Measurements from ENCODE around the gene MMAB. TPM values are rescaled to one million over a fixed set of nuclear protein-coding genes. Genes with fewer than 3 reads are reported as not detected.

MMAB gene
- polyA plus RNA-seq, 1 donor = 24.7 TPM

- no peak for DNase-seq (ENCODE audit: low read depth)
Observed at GRCh38 chr12:109559200-109559505, 14.2 kb downstream of the MMAB start.

- no peak for DNase-seq (ENCODE audit: low read depth)
Observed at GRCh38 chr12:109558374-109559199, 14.7 kb downstream of the MMAB start.

GRCh38 chr12:109557805-109558204 lies 15.5 kb downstream of the MMAB start:
- DNase-seq (ENCODE audit: low read depth) = no peak

- DNase-seq (ENCODE audit: low read depth) = no peak
Observed at GRCh38 chr12:109557200-109557599, 16.1 kb downstream of the MMAB start.

- DNase-seq (ENCODE audit: low read depth) = no peak
Observed at GRCh38 chr12:109555431-109556315, 17.6 kb downstream of the MMAB start.

GRCh38 chr12:109554761-109555160 lies 18.5 kb downstream of the MMAB start:
- DNase-seq (ENCODE audit: low read depth) = no peak

- no peak for DNase-seq (ENCODE audit: low read depth)
Observed at GRCh38 chr12:109553906-109554500, 19.3 kb downstream of the MMAB start.

- DNase-seq (ENCODE audit: low read depth) = no peak
Observed at GRCh38 chr12:109553483-109553882, 19.8 kb downstream of the MMAB start.

- DNase-seq (ENCODE audit: low read depth) = no peak
Observed at GRCh38 chr12:109552971-109553370, 20.3 kb downstream of the MMAB start.

- DNase-seq (ENCODE audit: low read depth) = no peak
Observed at GRCh38 chr12:109551108-109551507, 22.2 kb downstream of the MMAB start.

- DNase-seq (ENCODE audit: low read depth) = no peak
Observed at GRCh38 chr12:109550281-109550680, 23.0 kb downstream of the MMAB start.

GRCh38 chr12:109549613-109550270 lies 23.6 kb downstream of the MMAB start:
- no peak for DNase-seq (ENCODE audit: low read depth)

GRCh38 chr12:109548258-109548657 lies 25.0 kb downstream of the MMAB start:
- DNase-seq (ENCODE audit: low read depth) = no peak

- no peak for DNase-seq (ENCODE audit: low read depth)
Observed at GRCh38 chr12:109547286-109547685, 26.0 kb downstream of the MMAB start.

- no peak for DNase-seq (ENCODE audit: low read depth)
Observed at GRCh38 chr12:109545826-109546225, 27.5 kb downstream of the MMAB start.

- no peak for DNase-seq (ENCODE audit: low read depth)
Observed at GRCh38 chr12:109544955-109545531, 28.3 kb downstream of the MMAB start.

GRCh38 chr12:109542876-109543275 lies 30.4 kb downstream of the MMAB start:
- no peak for DNase-seq (ENCODE audit: low read depth)

GRCh38 chr12:109542014-109542413 lies 31.3 kb downstream of the MMAB start:
- no peak for DNase-seq (ENCODE audit: low read depth)

GRCh38 chr12:109541413-109541726 lies 31.9 kb downstream of the MMAB start:
- DNase-seq (ENCODE audit: low read depth) = no peak

- no peak for DNase-seq (ENCODE audit: low read depth)
Observed at GRCh38 chr12:109540526-109541412, 32.5 kb downstream of the MMAB start.

GRCh38 chr12:109539508-109539907 lies 33.8 kb downstream of the MMAB start:
- no peak for DNase-seq (ENCODE audit: low read depth)

Data from forelimb muscle (tissue), 1 donor.